Fibroblast of pulmonary artery (primary cell): ENCODE measurements around the gene SLC9A7.
A peak's percentile ranks its signal among the peaks of the same experiment; 100 is the strongest.

Experiments used
- DNase-seq: peaks from one replicate; pipeline ENCODE4 v3.0.0-alpha.2; 2010; ENCODE audit warnings: low read depth
- H3K4me3 ChIP-seq: replicated peaks from 2 replicates; pipeline ENCODE4 v1.5.1; 2011; ENCODE audit warnings: low read depth, mild to moderate bottlenecking, control low read depth, low read length, moderate library complexity
- TF ChIP-seq, protein P1 (sequence below): IDR thresholded peaks from 2 replicates; pipeline ENCODE4 v1.5.1; 2011; ENCODE audit warnings: mild to moderate bottlenecking, control low read depth, low read length, inconsistent platforms; ENCODE audit errors: missing control alignments

The SLC9A7 gene

DNA sequence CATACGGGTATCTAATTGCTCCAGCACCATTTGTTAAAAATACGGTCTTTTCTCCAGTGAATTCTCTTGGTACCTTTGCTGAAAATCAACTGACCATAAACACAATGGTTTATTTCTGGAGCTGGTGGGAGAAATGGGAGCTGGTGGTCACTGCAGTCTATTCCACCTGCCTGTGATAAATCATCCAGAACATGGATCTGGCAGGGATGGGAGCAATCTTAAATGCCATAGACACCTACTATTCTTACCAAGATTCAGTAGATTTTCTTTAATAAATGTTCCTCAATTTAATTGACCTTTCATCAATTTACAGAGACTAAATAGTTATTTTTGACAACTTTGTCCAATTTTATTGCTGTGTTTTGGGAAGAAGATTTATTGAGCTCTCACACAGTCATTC, 68.1 kb downstream of the SLC9A7 start:
- TF ChIP-seq, protein P1, sequence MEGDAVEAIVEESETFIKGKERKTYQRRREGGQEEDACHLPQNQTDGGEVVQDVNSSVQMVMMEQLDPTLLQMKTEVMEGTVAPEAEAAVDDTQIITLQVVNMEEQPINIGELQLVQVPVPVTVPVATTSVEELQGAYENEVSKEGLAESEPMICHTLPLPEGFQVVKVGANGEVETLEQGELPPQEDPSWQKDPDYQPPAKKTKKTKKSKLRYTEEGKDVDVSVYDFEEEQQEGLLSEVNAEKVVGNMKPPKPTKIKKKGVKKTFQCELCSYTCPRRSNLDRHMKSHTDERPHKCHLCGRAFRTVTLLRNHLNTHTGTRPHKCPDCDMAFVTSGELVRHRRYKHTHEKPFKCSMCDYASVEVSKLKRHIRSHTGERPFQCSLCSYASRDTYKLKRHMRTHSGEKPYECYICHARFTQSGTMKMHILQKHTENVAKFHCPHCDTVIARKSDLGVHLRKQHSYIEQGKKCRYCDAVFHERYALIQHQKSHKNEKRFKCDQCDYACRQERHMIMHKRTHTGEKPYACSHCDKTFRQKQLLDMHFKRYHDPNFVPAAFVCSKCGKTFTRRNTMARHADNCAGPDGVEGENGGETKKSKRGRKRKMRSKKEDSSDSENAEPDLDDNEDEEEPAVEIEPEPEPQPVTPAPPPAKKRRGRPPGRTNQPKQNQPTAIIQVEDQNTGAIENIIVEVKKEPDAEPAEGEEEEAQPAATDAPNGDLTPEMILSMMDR: no peak
- DNase-seq: no peak
- no peak overlapping the region for H3K4me3 ChIP-seq

- TF ChIP-seq, protein P1: no peak
- H3K4me3 ChIP-seq: no peak overlapping the region
- peak; percentile 41 for DNase-seq
Measured at GRCh38 chrX:46687619-46688018, 71.3 kb downstream of the SLC9A7 start.

GRCh38 chrX:46686003-46686645, 72.8 kb downstream of the SLC9A7 start:
- TF ChIP-seq, protein P1: peak; percentile 61
- DNase-seq: peak; percentile 63
- H3K4me3 ChIP-seq: no peak overlapping the region

- TF ChIP-seq, protein P1: peak; percentile 3
- H3K4me3 ChIP-seq: no peak overlapping the region
- DNase-seq: peak; percentile 13
Measured at GRCh38 chrX:46683048-46683447, 75.9 kb downstream of the SLC9A7 start.

DNA sequence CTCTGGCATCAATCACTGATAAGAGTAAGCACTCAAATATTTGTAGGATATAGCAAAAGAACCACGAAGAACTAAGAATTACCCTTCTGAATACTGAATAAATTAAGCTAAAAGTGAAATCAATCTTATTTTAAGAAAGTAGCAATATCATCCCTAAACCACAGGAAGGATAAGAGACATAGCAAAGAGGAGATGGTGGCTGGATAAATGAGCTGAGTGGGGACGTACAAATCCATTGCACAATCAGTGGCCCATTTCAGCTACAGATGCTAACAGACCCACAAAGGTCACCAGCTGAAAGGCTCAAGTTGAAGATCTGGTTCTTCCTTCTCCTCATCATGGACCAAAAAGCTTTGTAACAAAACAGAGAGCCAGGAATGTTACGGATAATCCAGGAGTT, 77.1 kb downstream of the SLC9A7 start:
- no peak for DNase-seq
- TF ChIP-seq, protein P1: no peak
- no peak overlapping the region for H3K4me3 ChIP-seq

DNA sequence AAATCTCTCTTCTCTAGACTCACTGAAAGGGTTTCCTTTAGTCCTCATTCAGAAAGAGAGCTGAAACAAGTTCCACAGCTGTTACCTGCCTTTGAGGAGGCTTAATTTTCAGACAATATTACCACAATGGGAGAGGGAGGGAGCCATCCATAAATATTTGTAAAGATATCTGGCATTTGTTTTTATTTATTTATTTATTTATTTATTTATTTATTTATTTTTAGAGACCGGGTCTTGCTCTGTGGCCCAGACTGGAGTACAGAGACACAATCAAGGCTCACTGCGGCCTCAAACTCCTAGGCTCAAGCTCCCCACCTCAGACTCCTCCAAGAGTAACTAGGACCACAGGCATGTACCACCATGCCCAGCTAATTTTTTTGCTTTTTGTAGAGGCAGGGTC, 80.7 kb downstream of the SLC9A7 start:
- TF ChIP-seq, protein P1: no peak
- H3K4me3 ChIP-seq: no peak overlapping the region
- DNase-seq: no peak
